OCI-M1 (cell line): ENCODE measurements around the gene KIRREL1.

ENCODE experiments used
- DNase-seq: peaks from one replicate; lab custom pipeline; 2025; lab: John Stamatoyannopoulos, UW

The KIRREL1 gene

GRCh38 chr1:158075078-158075477, 81.6 kb downstream of the KIRREL1 start:
- DNase-seq, result no peak

GRCh38 chr1:158076441-158076840, 83.0 kb downstream of the KIRREL1 start:
- no peak for DNase-seq

- DNase-seq, result no peak
Observed at GRCh38 chr1:158077411-158078256, 84.2 kb downstream of the KIRREL1 start.

- no peak for DNase-seq
Observed at GRCh38 chr1:158078569-158079080, 85.2 kb downstream of the KIRREL1 start.

- no peak for DNase-seq
Observed at GRCh38 chr1:158080066-158080465, 86.6 kb downstream of the KIRREL1 start.

- no peak for DNase-seq
Observed at GRCh38 chr1:158084336-158084735, 90.9 kb downstream of the KIRREL1 start.

- DNase-seq, result no peak
Observed at GRCh38 chr1:158084747-158085146, 91.3 kb downstream of the KIRREL1 start.

- DNase-seq, result peak; percentile 78
Observed at GRCh38 chr1:158087320-158087927, 94.0 kb downstream of the KIRREL1 start.

GRCh38 chr1:158089476-158089875, 96.0 kb downstream of the KIRREL1 start:
- DNase-seq, result no peak

- DNase-seq, result no peak
Observed at GRCh38 chr1:158089925-158090637, 96.6 kb downstream of the KIRREL1 start.

- no peak for DNase-seq
Observed at GRCh38 chr1:158093376-158093775, 99.9 kb downstream of the KIRREL1 start.

GRCh38 chr1:158094571-158094970, 101.1 kb downstream of the KIRREL1 start:
- DNase-seq, result no peak

- peak; percentile 29 for DNase-seq
Observed at GRCh38 chr1:158095737-158096335, 102.4 kb downstream of the KIRREL1 start.

GRCh38 chr1:158098256-158098655, 104.8 kb downstream of the KIRREL1 start:
- DNase-seq, result no peak

- no peak for DNase-seq
Observed at GRCh38 chr1:158099185-158099584, 105.7 kb downstream of the KIRREL1 start.

GRCh38 chr1:158100498-158100897, 107.1 kb downstream of the KIRREL1 start:
- no peak for DNase-seq

GRCh38 chr1:158101455-158101854, 108.0 kb downstream of the KIRREL1 start:
- DNase-seq, result no peak

- peak; percentile 6 for DNase-seq
Observed at GRCh38 chr1:158101927-158102326, 108.5 kb downstream of the KIRREL1 start.

GRCh38 chr1:158102881-158103674, 109.6 kb downstream of the KIRREL1 start:
- no peak for DNase-seq

- no peak for DNase-seq
Observed at GRCh38 chr1:158103861-158104522, 110.5 kb downstream of the KIRREL1 start.

- DNase-seq, result no peak
Observed at GRCh38 chr1:158104891-158105290, 111.4 kb downstream of the KIRREL1 start.
